ENCODE measurements around the gene TMEM250.

The TMEM250 gene

DNA sequence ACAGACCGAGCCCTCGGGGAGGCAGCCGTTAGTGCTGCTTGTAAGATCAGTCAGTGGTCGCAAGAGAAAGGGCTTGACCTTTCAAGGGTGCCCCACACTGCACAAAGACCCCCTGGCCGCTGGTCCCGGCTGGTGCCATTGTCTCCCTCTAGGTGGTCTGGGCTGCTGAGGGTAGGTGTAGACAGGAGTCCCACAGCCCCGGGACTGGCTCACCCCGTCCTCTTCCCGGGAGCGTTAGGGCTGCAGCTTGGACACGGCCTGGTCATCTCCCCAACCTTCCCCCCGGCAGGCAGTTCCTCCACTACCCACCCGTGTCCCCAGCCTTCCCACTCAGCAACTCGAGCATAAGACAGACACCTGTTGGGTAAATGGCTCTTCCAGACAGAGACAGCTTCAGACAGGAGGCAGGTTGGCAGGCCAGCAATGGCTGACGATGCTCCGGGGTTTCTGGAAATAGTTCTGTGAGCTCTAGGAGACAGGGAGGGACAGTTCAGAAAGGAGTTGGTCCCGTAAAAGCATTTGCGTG is 15.3 kb upstream of the TMEM250 start:
- TF ChIP-seq SPI1 (IDR thresholded peaks at IDR 0.05; ENCODE audit: low read depth, low read length) (no peak), POLR2A (IDR thresholded peaks at IDR 0.05; ENCODE audit: low read depth, low read length) (no peak), POLR2AphosphoS5 (IDR thresholded peaks at IDR 0.05; ENCODE audit: low read depth, low read length) (no peak), TAF1 (IDR thresholded peaks at IDR 0.05; ENCODE audit: low read depth, low read length) (no peak), POU2F2 (IDR thresholded peaks at IDR 0.05; ENCODE audit: low read depth, low read length) (no peak), PAX5 (IDR thresholded peaks at IDR 0.05; ENCODE audit: insufficient read depth, low read length, severe bottlenecking) (no peak)
- FAIRE-seq = no peak
- no peak for DNase-seq (ENCODE audit: insufficient read length, low spot score)

DNA sequence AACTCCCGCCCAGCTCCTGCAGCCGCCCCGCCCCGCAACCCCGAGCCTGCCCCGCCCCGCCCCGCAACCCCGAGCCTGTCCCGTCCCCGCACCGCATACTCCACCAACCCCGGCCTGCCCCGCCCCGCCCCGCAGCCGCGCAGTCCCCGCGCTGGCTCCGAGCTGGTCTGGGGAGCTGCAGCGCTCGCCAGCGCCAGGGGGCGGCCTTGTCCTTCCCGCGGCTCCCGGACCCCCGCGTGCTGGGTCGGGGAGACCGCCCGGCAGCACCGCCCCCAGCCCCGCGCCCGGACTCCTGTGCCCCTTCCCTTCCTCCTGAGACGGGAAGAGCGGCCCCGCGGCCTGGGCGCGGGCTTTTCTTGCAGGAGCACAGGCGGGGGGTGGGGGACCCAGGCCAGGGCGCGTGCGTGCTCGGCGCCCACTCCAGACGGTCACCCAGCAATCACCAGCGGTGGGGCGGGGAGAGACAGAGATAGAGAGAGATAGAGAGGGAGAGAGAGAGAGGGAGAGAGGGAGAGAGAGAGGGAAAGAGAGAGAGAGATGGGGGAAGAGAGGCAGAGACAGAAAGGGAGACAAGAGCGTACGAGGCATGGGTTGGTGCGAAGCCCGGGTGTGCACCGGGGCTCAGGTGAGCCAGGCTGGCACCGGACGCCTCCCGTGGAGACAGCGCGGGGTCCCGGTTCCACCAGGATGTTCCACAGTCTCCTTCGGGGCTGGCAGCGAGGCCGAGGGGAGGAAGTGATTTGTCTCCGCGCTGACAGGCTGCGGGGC is 14.7 kb upstream of the TMEM250 start:
- no peak for FAIRE-seq
- no peak for TF ChIP-seq POU2F2 (IDR thresholded peaks at IDR 0.05; ENCODE audit: low read depth, low read length)
- TF ChIP-seq POLR2AphosphoS5 (IDR thresholded peaks at IDR 0.05; ENCODE audit: low read depth, low read length) = no peak
- TF ChIP-seq PAX5 (IDR thresholded peaks at IDR 0.05; ENCODE audit: insufficient read depth, low read length, severe bottlenecking) = no peak
- no peak for TF ChIP-seq TAF1 (IDR thresholded peaks at IDR 0.05; ENCODE audit: low read depth, low read length)
- no peak for TF ChIP-seq SPI1 (IDR thresholded peaks at IDR 0.05; ENCODE audit: low read depth, low read length)
- no peak for TF ChIP-seq POLR2A (IDR thresholded peaks at IDR 0.05; ENCODE audit: low read depth, low read length)
- DNase-seq (ENCODE audit: insufficient read length, low spot score) = peak; percentile 66

DNA sequence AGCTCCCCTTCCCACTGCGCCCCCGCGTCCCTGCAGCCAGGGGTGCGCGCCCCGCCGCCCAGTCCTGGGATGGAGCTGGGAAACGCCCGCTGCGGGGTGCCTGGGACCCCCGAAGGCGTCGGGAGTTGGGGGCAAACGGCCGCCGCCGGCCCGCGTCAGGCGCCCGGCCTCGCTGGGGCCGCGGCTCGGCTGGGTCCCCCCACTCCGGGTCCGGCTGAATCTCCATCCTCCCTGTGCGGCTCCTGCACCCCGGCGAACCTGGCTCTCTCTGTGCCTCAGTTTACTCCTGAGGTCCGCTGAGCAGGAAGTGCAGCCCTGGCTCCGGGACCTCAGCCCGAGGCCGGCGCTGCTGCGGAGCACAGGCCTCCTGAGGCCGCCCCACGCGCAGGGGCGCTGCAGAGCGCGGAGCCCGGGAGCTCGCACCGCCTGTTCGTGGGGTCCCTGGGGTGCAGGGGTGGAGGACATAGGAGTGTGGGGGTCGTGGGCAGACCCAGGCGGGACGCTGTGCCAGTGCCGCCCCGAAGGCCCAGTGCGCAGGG is 13.9 kb upstream of the TMEM250 start:
- TF ChIP-seq POLR2AphosphoS5 (IDR thresholded peaks at IDR 0.05; ENCODE audit: low read depth, low read length) = no peak
- TF ChIP-seq POU2F2 (IDR thresholded peaks at IDR 0.05; ENCODE audit: low read depth, low read length) = no peak
- no peak for DNase-seq (ENCODE audit: insufficient read length, low spot score)
- FAIRE-seq = no peak

DNA sequence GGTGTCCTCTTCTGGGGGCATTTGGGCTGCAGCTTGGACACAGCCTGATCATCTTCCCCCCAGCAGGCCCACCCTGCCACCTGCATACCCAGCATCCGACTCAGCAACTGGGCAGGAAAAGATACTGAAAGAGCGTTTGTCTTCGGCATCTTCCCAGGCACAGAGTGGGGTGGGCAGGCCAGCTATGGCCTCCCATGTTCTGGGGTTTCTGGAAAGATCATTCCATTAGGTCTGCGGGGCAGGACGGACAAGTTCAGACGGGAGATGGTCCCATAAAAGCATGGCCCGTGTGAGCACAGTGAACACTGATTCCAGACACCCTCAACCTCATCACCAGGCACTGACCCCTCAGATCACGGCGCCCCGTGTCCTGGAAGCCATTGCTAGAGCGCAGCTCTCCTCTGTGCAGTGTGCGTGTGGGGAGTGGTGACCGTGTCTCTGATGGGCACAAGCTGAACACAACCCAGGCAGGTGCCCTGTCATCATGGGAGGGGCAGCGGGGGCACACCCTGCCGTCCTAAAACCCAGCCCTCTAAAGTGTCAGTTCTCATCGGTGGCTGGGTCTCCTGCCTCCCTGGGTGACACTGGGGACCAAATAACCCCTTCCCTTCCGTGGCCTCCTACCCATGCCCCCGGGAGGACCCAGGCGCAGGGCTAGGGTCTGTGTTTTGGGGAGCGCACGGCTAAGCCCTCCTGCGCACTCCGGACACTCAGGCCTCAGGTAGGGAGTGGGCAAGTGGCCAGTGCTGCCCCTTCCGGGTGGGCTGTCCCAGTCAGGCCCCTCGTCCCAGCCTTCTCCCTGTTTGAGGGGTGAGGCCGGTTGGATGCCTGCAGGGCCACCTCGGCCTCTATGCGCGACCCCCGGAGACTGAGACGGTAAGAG is 13.2 kb upstream of the TMEM250 start:
- no peak for FAIRE-seq
- DNase-seq (ENCODE audit: insufficient read length, low spot score) = no peak
- TF ChIP-seq POLR2A (IDR thresholded peaks at IDR 0.05; ENCODE audit: low read depth, low read length) = no peak
- TF ChIP-seq POU2F2 (IDR thresholded peaks at IDR 0.05; ENCODE audit: low read depth, low read length) = no peak
- no peak for TF ChIP-seq POLR2AphosphoS5 (IDR thresholded peaks at IDR 0.05; ENCODE audit: low read depth, low read length)
- TF ChIP-seq PAX5 (IDR thresholded peaks at IDR 0.05; ENCODE audit: insufficient read depth, low read length, severe bottlenecking) = no peak
- no peak for TF ChIP-seq SPI1 (IDR thresholded peaks at IDR 0.05; ENCODE audit: low read depth, low read length)
- TF ChIP-seq TAF1 (IDR thresholded peaks at IDR 0.05; ENCODE audit: low read depth, low read length) = no peak

DNA sequence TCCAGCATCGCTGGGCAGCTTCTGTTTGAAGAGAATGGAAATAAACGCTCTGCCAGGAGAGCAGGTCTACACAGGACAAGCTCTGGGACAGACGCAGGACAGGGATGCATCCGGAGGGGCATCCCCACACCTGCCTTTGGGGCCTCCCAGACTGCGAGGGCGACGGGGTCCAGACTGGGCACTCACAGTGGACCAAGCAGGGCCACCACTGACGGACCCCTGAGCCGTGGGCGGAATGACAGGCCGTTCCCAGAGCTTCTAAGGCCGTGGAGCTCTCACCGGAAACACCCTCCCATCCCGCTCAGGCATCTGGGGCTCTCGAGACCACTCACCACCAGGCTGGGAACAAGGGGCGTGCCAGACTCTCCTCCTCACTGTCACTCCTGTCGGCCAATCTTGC is 10.5 kb upstream of the TMEM250 start:
- DNase-seq (ENCODE audit: insufficient read length, low spot score) = no peak
- no peak for FAIRE-seq
- no peak for TF ChIP-seq POU2F2 (IDR thresholded peaks at IDR 0.05; ENCODE audit: low read depth, low read length)
- TF ChIP-seq POLR2A (IDR thresholded peaks at IDR 0.05; ENCODE audit: low read depth, low read length) = no peak
- no peak for TF ChIP-seq SPI1 (IDR thresholded peaks at IDR 0.05; ENCODE audit: low read depth, low read length)
- no peak for TF ChIP-seq POLR2AphosphoS5 (IDR thresholded peaks at IDR 0.05; ENCODE audit: low read depth, low read length)
- TF ChIP-seq TAF1 (IDR thresholded peaks at IDR 0.05; ENCODE audit: low read depth, low read length) = no peak
- TF ChIP-seq PAX5 (IDR thresholded peaks at IDR 0.05; ENCODE audit: insufficient read depth, low read length, severe bottlenecking) = no peak

DNA sequence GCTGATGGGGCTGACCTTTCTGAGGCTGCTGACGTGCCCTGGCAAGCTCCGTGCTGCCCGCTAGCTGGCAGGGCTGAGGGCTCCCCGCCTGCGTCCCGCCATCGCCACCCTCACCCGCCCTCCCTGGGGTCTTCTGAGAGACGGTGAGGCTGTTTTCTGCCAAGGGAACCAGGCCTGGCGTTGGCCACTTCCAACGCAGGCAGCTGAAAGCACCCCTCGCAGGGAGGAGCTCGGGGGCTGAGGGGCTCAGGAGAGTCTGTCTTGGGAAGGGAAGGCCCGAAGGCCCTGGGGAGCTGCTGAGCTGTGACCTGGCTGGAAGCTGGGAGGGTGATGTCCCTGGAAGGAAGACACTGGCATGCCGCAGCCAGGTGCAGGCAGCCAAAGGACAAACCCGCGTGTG is 9.8 kb upstream of the TMEM250 start:
- FAIRE-seq (no peak), DNase-seq (ENCODE audit: insufficient read length, low spot score) (no peak)
- no peak for TF ChIP-seq SPI1 (IDR thresholded peaks at IDR 0.05; ENCODE audit: low read depth, low read length)
- no peak for TF ChIP-seq POLR2A (IDR thresholded peaks at IDR 0.05; ENCODE audit: low read depth, low read length)
- no peak for TF ChIP-seq PAX5 (IDR thresholded peaks at IDR 0.05; ENCODE audit: insufficient read depth, low read length, severe bottlenecking)
- TF ChIP-seq TAF1 (IDR thresholded peaks at IDR 0.05; ENCODE audit: low read depth, low read length) = no peak
- no peak for TF ChIP-seq POLR2AphosphoS5 (IDR thresholded peaks at IDR 0.05; ENCODE audit: low read depth, low read length)
- TF ChIP-seq POU2F2 (IDR thresholded peaks at IDR 0.05; ENCODE audit: low read depth, low read length) = no peak

DNA sequence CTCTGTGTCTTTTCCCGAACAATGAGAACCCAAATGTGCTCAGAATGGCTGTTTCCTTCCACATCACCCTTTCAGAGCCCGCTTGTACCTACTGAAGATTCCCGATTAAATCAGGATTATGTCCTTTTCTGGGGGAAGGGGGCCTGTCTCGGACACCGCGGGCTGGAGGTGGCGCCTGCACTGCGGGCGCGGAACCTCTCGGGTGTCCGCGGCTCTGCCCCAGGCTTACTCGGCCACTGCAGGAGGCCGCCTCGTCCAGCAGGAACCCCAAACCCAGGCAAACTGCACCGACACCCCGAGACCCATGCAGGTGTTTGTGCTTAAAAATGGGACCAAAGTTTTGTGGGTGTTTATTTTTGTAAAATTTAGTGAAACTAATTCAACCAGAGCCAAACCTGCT is 8.6 kb upstream of the TMEM250 start:
- TF ChIP-seq PAX5 (IDR thresholded peaks at IDR 0.05; ENCODE audit: insufficient read depth, low read length, severe bottlenecking) (no peak), POLR2A (IDR thresholded peaks at IDR 0.05; ENCODE audit: low read depth, low read length) (no peak), TAF1 (IDR thresholded peaks at IDR 0.05; ENCODE audit: low read depth, low read length) (no peak), POLR2AphosphoS5 (IDR thresholded peaks at IDR 0.05; ENCODE audit: low read depth, low read length) (no peak), SPI1 (IDR thresholded peaks at IDR 0.05; ENCODE audit: low read depth, low read length) (no peak), POU2F2 (IDR thresholded peaks at IDR 0.05; ENCODE audit: low read depth, low read length) (no peak)
- DNase-seq (ENCODE audit: insufficient read length, low spot score) (no peak), FAIRE-seq (no peak)

DNA sequence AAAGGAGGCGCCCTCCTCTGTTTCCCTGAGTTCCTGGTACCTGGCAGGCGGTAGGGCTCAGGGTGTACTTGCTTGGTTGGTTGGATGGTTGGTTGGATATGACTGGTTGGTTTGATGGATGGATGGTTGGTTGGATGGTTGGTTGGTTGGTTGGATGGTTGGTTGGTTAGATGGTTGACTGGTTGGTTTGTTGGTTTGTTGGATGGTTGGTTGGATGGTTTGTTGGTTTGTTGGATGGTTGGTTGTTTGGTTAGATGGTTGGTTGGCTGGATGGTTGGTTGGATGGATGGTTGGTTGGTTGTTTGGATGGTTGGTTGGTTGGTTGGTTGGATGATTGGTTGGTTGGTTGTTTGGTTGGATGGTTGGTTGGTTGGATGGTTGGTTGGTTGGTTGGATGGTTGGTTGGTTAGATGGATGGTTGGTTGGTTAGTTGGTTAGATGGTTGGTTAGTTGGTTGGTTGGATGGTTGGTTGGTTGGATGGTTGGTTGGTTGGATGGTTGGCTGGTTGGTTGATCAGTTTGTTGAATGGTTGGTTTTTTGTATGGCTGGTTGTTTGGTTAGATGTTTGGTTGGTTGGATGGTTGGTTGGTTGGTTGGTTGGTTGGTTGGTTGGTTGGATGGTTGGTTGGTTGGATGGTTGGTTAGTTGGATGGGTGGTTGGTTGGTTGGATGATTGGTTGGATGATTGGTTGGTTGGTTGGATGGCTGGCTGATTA is 6.5 kb upstream of the TMEM250 start:
- TF ChIP-seq TAF1 (IDR thresholded peaks at IDR 0.05; ENCODE audit: low read depth, low read length) (no peak), POLR2AphosphoS5 (IDR thresholded peaks at IDR 0.05; ENCODE audit: low read depth, low read length) (no peak), POU2F2 (IDR thresholded peaks at IDR 0.05; ENCODE audit: low read depth, low read length) (no peak), POLR2A (IDR thresholded peaks at IDR 0.05; ENCODE audit: low read depth, low read length) (no peak), PAX5 (IDR thresholded peaks at IDR 0.05; ENCODE audit: insufficient read depth, low read length, severe bottlenecking) (no peak), SPI1 (IDR thresholded peaks at IDR 0.05; ENCODE audit: low read depth, low read length) (no peak)
- FAIRE-seq (no peak), DNase-seq (ENCODE audit: insufficient read length, low spot score) (no peak)
